HEK293 (cell line): ENCODE data around the gene PAX9.

ENCODE experiments used
- CTCF ChIP-seq: fragments of 450-650 bp; formaldehyde crosslinking; IDR thresholded peaks from 2 replicates; pipeline ENCODE4 v1.5.1; 2016; ENCODE audit warnings: missing biosample characterization, missing genetic modification characterization
- KLF16 ChIP-seq: fragments of 450-650 bp; formaldehyde crosslinking; IDR thresholded peaks from 2 replicates; pipeline ENCODE4 v1.5.1; 2017; ENCODE audit warnings: missing biosample characterization, missing genetic modification characterization
- ZFP41 ChIP-seq: fragments of 450-650 bp; formaldehyde crosslinking; IDR thresholded peaks from 2 replicates; pipeline ENCODE4 v1.5.1; 2016; ENCODE audit warnings: missing biosample characterization, missing genetic modification characterization, borderline replicate concordance
- ZNF121 ChIP-seq: fragments of 450-650 bp; formaldehyde crosslinking; IDR thresholded peaks from 2 replicates; pipeline ENCODE4 v1.5.1; 2016; ENCODE audit warnings: missing biosample characterization, missing genetic modification characterization
- ZNF140 ChIP-seq: fragments of 450-650 bp; formaldehyde crosslinking; IDR thresholded peaks from 2 replicates; pipeline ENCODE4 v1.5.1; 2016; ENCODE audit warnings: missing biosample characterization, missing genetic modification characterization
- ZNF311 ChIP-seq: fragments of 450-650 bp; formaldehyde crosslinking; IDR thresholded peaks from 2 replicates; pipeline ENCODE4 v1.5.1; 2017; ENCODE audit warnings: missing biosample characterization, missing genetic modification characterization, borderline replicate concordance
- ZNF350 ChIP-seq: fragments of 450-650 bp; formaldehyde crosslinking; IDR thresholded peaks from 2 replicates; pipeline ENCODE4 v1.5.0; 2017; ENCODE audit warnings: missing biosample characterization, mild to moderate bottlenecking, missing genetic modification characterization
- ZNF555 ChIP-seq: fragments of 450-650 bp; formaldehyde crosslinking; conservative IDR thresholded peaks from 2 replicates; pipeline ENCODE4 v1.5.1; 2017; ENCODE audit warnings: missing biosample characterization, mild to moderate bottlenecking, missing genetic modification characterization, inconsistent platforms
- ZNF621 ChIP-seq: fragments of 450-650 bp; formaldehyde crosslinking; IDR thresholded peaks from 2 replicates; pipeline ENCODE4 v1.5.1; 2017; ENCODE audit warnings: missing biosample characterization, missing genetic modification characterization
- ZNF645 ChIP-seq: fragments of 450-650 bp; formaldehyde crosslinking; IDR thresholded peaks from 2 replicates; pipeline ENCODE4; 2016; ENCODE audit warnings: missing biosample characterization, missing genetic modification characterization
- ZSCAN4 ChIP-seq: fragments of 450-650 bp; formaldehyde crosslinking; IDR thresholded peaks from 2 replicates; pipeline ENCODE4 v1.5.1; 2017; ENCODE audit warnings: missing biosample characterization, missing genetic modification characterization

GRCh38 chr14:36654794-36655381, 6.8 kb upstream of the PAX9 start:
- TF ChIP-seq ZNF350 (tag by site-specific recombination) (no peak), CTCF (tag by site-specific recombination) (no peak), ZFP41 (tag by site-specific recombination) (no peak), ZNF645 (tag by site-specific recombination) (no peak), ZNF140 (tag by site-specific recombination) (no peak), ZNF555 (no peak), ZSCAN4 (tag by site-specific recombination) (no peak), ZNF621 (tag by site-specific recombination) (no peak), ZNF311 (tag by site-specific recombination) (no peak), KLF16 (tag by site-specific recombination) (no peak), ZNF121 (tag by site-specific recombination) (no peak)
